ENCODE data around the gene ITPK1. TPM values are rescaled to one million over a fixed set of nuclear protein-coding genes. Genes with fewer than 3 reads are reported as not detected.

ITPK1 gene
- total RNA-seq, 2 donors from 2014 or later: 53.8 to 85.0 TPM

DNA sequence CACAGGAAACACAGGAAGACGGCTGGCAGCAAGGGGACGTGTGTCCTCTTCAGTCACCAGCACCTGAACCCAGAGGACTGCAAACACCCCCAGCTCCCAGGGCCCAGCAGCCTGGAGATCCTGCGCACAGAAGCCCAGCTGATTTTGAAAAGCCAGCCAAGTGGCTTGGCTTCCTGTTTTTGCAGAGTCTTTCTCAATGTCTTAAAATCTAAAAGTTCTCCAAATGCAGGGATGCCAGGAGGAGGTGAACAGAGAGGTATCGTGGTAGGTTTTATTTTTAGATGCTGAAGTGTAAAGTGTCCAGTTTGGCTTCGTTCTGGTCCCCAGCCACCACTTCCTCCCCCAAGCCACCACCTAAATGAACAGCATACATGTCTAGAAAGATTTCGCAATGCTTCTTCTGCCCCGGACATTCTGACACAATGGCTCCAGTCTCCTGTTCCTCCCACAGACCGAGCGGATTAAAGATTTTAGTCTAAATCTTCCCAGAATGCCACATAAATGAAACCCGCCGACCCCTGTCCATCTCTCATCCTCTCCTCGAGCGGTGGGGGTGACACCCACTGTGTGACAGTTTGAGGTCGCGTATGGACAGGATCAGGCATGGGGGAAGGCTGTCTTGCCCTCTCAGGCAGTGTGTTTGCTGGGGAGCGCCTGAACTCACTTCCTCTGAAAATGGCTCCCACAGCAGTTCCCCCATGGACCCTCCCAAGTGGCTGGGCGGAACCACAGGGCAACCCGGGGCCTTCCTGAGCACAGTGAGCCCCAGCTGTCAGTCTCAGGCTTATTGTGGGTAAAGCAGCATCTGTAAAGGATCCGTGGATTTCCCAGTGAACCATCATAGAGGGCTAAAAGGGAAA lies 41.6 kb downstream of the ITPK1 start:
- no peak for DNase-seq (ENCODE audit: low spot score)
- TF ChIP-seq, protein P1, sequence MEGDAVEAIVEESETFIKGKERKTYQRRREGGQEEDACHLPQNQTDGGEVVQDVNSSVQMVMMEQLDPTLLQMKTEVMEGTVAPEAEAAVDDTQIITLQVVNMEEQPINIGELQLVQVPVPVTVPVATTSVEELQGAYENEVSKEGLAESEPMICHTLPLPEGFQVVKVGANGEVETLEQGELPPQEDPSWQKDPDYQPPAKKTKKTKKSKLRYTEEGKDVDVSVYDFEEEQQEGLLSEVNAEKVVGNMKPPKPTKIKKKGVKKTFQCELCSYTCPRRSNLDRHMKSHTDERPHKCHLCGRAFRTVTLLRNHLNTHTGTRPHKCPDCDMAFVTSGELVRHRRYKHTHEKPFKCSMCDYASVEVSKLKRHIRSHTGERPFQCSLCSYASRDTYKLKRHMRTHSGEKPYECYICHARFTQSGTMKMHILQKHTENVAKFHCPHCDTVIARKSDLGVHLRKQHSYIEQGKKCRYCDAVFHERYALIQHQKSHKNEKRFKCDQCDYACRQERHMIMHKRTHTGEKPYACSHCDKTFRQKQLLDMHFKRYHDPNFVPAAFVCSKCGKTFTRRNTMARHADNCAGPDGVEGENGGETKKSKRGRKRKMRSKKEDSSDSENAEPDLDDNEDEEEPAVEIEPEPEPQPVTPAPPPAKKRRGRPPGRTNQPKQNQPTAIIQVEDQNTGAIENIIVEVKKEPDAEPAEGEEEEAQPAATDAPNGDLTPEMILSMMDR (IDR thresholded peaks at IDR 0.05): no peak
- no peaks in the 10 kb centered on the region for H3K9me3 ChIP-seq
- ATAC-seq (ENCODE audit: insufficient number of reproducible peaks, low FRiP score, low read depth): no peak
- H3K36me3 ChIP-seq: no peaks in the 10 kb centered on the region
- peak overlapping the region in 1 of 2 donors; percentile 37 for H3K27ac ChIP-seq
- no peak overlapping the region for H3K4me3 ChIP-seq
- H3K27me3 ChIP-seq (replicated peaks; ENCODE audit: insufficient read depth): no peaks in the 10 kb centered on the region
- peaks cover 5 to 12% of the 10 kb centered on the region in 2 donors for H3K4me1 ChIP-seq (ENCODE audit: control insufficient read depth in 1 of 2, low read depth in 2 of 2)

DNA sequence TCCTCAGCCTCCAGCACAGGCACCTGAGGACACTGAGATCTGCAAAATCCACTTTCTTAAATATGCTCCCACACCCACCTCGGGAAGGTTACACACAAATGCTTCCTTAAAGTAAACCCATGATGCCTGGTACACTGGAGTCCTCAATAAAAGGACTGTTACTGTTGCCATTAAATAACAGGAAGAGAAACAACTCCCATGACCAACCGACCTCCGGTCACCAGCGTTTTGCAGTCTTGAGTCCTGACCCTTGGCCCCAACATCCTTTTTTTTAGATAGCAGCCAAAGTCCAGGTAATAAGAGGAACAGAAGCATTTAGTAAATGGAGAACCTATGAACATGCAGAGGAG lies 42.4 kb downstream of the ITPK1 start:
- no peaks in the 10 kb centered on the region for H3K9me3 ChIP-seq
- no peaks in the 10 kb centered on the region for H3K36me3 ChIP-seq
- no peak overlapping the region for H3K4me3 ChIP-seq
- DNase-seq (ENCODE audit: low spot score) (no peak), ATAC-seq (ENCODE audit: insufficient number of reproducible peaks, low FRiP score, low read depth) (no peak)
- TF ChIP-seq, protein P1 (IDR thresholded peaks at IDR 0.05): no peak
- no peaks in the 10 kb centered on the region for H3K27me3 ChIP-seq (replicated peaks; ENCODE audit: insufficient read depth)
- peaks cover 0 to 5% of the 10 kb centered on the region in 2 donors for H3K4me1 ChIP-seq (ENCODE audit: control insufficient read depth in 1 of 2, low read depth in 2 of 2)
- no peak overlapping the region for H3K27ac ChIP-seq

DNA sequence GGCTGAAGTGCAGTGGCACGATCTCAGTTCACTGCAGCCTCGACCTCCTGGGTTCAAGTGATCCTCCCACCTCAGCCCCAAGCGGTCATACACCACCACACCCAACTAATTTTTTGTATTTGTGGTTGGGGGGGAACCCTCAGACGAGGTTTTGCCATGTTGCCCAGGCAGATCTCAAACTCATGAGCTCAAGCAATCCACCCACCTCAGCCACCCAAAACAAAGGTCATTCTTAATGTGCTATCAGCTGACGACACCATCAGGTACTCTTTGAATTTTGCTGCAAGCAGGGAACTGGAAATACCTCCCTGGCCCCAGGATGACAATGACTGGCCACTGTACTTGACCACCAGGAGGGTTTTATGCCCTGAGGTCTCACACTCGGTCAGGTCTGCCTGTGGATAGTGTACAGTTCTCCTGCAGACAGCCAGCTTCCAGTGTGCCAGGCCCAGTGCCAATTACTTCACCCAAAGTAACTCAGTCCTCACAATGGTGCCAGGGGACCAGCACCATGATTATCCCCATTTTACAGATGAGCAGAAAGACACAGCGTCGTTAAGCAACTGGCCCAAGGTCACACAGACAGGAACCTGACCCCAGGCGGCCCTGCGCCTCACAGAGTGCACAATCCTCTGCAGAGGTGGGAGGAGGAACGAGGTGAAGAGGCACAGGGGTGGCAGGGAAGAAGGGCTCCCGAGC lies 42.9 kb downstream of the ITPK1 start:
- no peak overlapping the region for H3K4me3 ChIP-seq
- ATAC-seq (ENCODE audit: insufficient number of reproducible peaks, low FRiP score, low read depth) (no peak), DNase-seq (ENCODE audit: low spot score) (no peak)
- TF ChIP-seq, protein P1 (IDR thresholded peaks at IDR 0.05): no peak
- no peaks in the 10 kb centered on the region for H3K27me3 ChIP-seq (replicated peaks; ENCODE audit: insufficient read depth)
- no peaks in the 10 kb centered on the region for H3K36me3 ChIP-seq
- H3K27ac ChIP-seq: no peak overlapping the region
- peaks cover 0 to 8% of the 10 kb centered on the region in 2 donors for H3K4me1 ChIP-seq (ENCODE audit: control insufficient read depth in 1 of 2, low read depth in 2 of 2)
- no peaks in the 10 kb centered on the region for H3K9me3 ChIP-seq

DNA sequence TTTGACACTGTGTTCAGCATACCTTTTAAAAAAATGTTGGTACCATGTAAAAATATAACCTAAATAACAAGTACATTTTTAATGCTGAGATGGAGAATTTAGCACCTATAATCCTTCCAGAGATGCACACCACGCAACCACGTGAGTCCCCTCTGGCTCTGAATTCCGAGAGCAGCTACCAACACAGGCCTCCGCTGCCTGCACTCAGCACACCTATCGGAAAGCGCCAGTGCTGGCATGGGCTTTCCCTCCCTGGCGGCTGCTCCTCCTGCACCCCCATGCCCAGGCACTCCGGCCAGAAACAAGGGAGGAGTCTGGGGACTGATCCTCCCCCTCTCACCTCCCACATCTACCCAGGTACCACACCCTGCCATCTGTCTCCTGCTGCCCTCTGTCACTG lies 47.0 kb downstream of the ITPK1 start:
- DNase-seq (ENCODE audit: low spot score) (no peak), ATAC-seq (ENCODE audit: insufficient number of reproducible peaks, low FRiP score, low read depth) (no peak)
- peaks cover 16 to 42% of the 10 kb centered on the region in 2 donors for H3K4me1 ChIP-seq (ENCODE audit: control insufficient read depth in 1 of 2, low read depth in 2 of 2)
- TF ChIP-seq, protein P1 (IDR thresholded peaks at IDR 0.05): no peak
- no peaks in the 10 kb centered on the region for H3K27me3 ChIP-seq (replicated peaks; ENCODE audit: insufficient read depth)
- H3K27ac ChIP-seq: no peak overlapping the region
- H3K9me3 ChIP-seq: no peaks in the 10 kb centered on the region
- no peak overlapping the region for H3K4me3 ChIP-seq
- H3K36me3 ChIP-seq: no peaks in the 10 kb centered on the region

DNA sequence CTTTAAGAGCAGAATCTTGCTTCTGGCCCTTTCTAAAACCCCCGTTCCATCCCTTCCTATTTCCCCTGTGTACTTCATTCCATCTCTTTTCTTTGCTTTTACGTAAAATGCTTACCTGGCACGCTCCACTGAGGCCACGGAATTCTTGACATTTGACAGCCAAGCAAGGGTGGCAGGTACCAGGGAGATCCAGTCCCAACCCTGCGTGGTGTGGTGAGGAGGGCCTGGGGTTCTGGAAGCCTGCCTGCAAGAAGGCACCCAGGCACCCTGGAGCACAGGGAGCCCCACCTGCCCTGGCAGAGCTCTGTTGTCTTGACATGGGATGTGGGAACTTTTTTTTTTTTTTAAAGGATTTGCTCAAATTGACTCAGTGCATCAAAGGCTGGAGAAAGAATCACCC lies 48.6 kb downstream of the ITPK1 start:
- TF ChIP-seq, protein P1 (IDR thresholded peaks at IDR 0.05): no peak
- Histone ChIP-seq H3K4me3 (no peak overlapping the region), H3K9me3 (no peaks in the 10 kb centered on the region), H3K4me1 (ENCODE audit: control insufficient read depth in 1 of 2, low read depth in 2 of 2) (peaks cover 16 to 53% of the 10 kb centered on the region in 2 donors), H3K27me3 (replicated peaks; ENCODE audit: insufficient read depth) (no peaks in the 10 kb centered on the region), H3K36me3 (no peaks in the 10 kb centered on the region), H3K27ac (peak overlapping the region; percentile 44 to 50)
- DNase-seq (ENCODE audit: low spot score): no peak
- no peak for ATAC-seq (ENCODE audit: insufficient number of reproducible peaks, low FRiP score, low read depth)
